Stimulated activated CD4-positive, alpha-beta T cell treated with anti-CD3 and anti-CD28 coated beads, Interleukin-1b, Interleukin-23, amount 100 ng/mL, for 24 hours (primary cell): Measurements from ENCODE around the gene ZNF562.
"Not testable (repeated sequence)": the region's sequence is repeated elsewhere in the genome, so short reads cannot be mapped to it uniquely, and the experiment has no call there.

Experiments
- DNase-seq, 4 experiments: peaks; one replicate each; pipeline ENCODE4 v3.0.0-alpha.2; 2020; ENCODE audit warnings: low read depth in 4 of 4, low spot score in 1 of 4

Gene ZNF562

GRCh38 chr19:9674663-9675357 is at the start of gene ZNF562:
ZNF562 (minus strand) TSS chr19:9675100; CDS start chr19:9660744, 14,356 bp downstream.
- DNase-seq = peak; percentile 51 to 71 (median 70)

- DNase-seq = no peak
Measured at GRCh38 chr19:9724157-9724556, 49.3 kb upstream of the ZNF562 start.

- no peak for DNase-seq
Measured at GRCh38 chr19:9721861-9722260, 47.0 kb upstream of the ZNF562 start.

GRCh38 chr19:9720541-9720940 is 45.6 kb upstream of the ZNF562 start:
- DNase-seq = no peak

- DNase-seq = no peak
Measured at GRCh38 chr19:9711815-9712214, 36.9 kb upstream of the ZNF562 start.

GRCh38 chr19:9709305-9709704 is 34.4 kb upstream of the ZNF562 start:
- no peak for DNase-seq

GRCh38 chr19:9705836-9706235 is 30.9 kb upstream of the ZNF562 start:
- no peak for DNase-seq

- no peak for DNase-seq
Measured at GRCh38 chr19:9702186-9702585, 27.3 kb upstream of the ZNF562 start.

GRCh38 chr19:9700229-9700981 is 25.5 kb upstream of the ZNF562 start:
- DNase-seq = no peak

GRCh38 chr19:9690301-9690700 is 15.4 kb upstream of the ZNF562 start:
- DNase-seq = not testable (repeated sequence)

GRCh38 chr19:9679996-9680395 is 5.1 kb upstream of the ZNF562 start:
- DNase-seq = not testable (repeated sequence)

- not testable (repeated sequence) for DNase-seq
Measured at GRCh38 chr19:9675358-9675901, 530 bp upstream of the ZNF562 start.

- DNase-seq = peak in 2 of 4 experiments; percentile 3 to 19
Measured at GRCh38 chr19:9673912-9674662, 813 bp downstream of the ZNF562 start.

GRCh38 chr19:9672893-9673292 is 2.0 kb downstream of the ZNF562 start:
- no peak for DNase-seq

GRCh38 chr19:9671655-9672054 is 3.2 kb downstream of the ZNF562 start:
- DNase-seq = no peak

GRCh38 chr19:9668544-9668943 is 6.4 kb downstream of the ZNF562 start:
- no peak for DNase-seq

GRCh38 chr19:9667898-9668297 is 7.0 kb downstream of the ZNF562 start:
- DNase-seq = no peak

- DNase-seq = no peak
Measured at GRCh38 chr19:9658769-9659168, 16.1 kb downstream of the ZNF562 start.

GRCh38 chr19:9653066-9653555 is 21.8 kb downstream of the ZNF562 start:
- DNase-seq = not testable (repeated sequence)

- not testable (repeated sequence) for DNase-seq
Measured at GRCh38 chr19:9651464-9651863, 23.4 kb downstream of the ZNF562 start.

GRCh38 chr19:9650345-9650744 is 24.6 kb downstream of the ZNF562 start:
- DNase-seq = no peak
